HT1080 (cell line): ENCODE results near the gene APOB. TPM values are rescaled to one million over a fixed set of nuclear protein-coding genes. Genes with fewer than 3 reads are reported as not detected.

Experiments
- total RNA-seq: library from RNA; depleted of rRNA; stranded (reverse); fragments of >200 nt; shearing (Covaris generic); gene quantifications from 2 replicates; pipeline ENCODE4 v1.2.3, GENCODE V29; 2014; rRNA removed

Gene APOB
- total RNA-seq, 1 experiment from 2014 or later: 0.27 TPM

Other genes starting within 250 kb of the APOB start
- gene LDAH, start 221.0 kb downstream of the APOB start, total RNA-seq: 14.9 and 17.8 TPM in 2 replicates
- not detected in 2 replicates for gene TDRD15, start 79.9 kb upstream of the APOB start, total RNA-seq